Stimulated activated CD8-positive, alpha-beta memory T cell treated with anti-CD3 and anti-CD28 coated beads, Interleukin-4, amount 100 ng/mL, for 48 hours (primary cell): ENCODE data around the gene AHCYL1.

Source experiments
- DNase-seq: peaks from one replicate; pipeline ENCODE4 v3.0.0-alpha.2; 2020

The AHCYL1 gene

DNA sequence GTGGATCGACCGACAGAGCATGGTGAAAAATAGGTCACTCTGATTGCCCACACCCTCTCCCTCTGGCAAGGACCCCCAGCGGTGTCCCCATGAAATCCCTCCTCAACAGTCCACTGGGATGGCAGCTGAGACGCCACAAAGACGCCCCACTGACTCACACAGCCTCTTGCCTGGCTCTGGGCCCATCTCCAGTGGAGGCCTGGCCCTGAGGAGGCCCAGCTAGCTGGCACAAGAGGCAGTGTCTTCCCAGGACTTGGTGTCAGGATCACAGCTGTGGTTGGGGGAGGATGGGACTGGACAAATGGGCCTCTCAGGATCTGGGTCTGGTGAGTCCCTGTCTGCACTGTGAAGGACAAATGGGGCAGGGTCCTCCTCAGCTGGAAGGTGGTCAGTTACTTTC is 81.3 kb downstream of the AHCYL1 start:
- no peak for DNase-seq

DNA sequence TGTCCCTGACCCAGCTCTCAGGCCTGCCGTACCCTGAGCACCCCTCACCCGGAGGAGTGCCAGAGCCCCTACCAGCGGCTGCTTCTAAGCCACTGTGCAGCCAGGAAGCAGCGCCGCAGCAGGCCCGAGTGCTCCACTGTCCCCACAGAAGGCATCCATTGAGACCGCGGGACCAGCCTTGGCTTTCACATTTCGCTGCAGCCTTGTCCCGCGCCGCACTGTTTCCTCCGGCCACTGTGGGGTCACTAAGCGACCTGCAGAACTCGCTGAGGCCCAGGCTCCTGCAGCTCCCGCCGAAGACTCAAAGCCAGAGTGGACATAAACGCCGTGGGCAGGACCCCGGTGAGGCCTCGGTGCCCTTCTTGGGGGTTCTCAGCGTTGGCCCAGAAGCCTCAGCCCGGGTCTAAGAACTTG is 82.9 kb downstream of the AHCYL1 start:
- no peak for DNase-seq

DNA sequence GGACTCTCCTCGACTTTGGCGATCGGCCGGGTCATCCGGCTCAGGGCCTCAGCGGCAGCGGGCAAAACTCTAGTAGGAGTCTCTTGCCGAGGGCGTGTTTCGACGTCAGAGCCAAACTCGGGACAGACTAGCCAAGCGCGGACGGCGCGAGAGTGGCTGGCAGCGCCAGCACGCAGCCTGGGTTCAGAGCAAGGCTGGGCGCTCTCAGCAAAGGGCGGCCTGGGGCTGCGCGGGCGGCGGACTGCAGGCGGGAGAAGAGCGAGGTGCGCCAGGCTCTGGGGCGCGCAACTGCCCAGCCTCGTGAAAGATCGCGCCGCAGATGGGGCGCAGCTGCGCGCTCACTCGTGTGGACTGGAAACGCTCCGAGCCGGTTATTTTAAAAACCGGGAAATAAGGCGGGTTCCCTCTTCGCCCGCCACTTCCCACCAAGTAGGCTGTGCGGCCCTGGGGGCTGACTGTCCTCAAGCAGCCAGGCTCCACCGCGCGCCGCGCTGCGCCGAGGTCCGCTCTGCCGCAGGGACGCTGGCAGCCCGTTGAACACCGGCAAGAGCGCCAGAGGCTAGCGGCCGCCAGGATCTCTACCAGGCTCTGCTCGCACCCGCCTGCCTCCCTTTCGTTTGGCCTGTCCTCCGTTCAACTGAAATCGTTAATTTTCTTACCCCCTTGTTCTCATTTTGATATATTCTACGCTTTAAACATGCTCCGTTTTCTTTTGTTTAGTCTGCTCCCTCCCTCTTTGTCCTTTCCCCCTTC is 83.5 kb downstream of the AHCYL1 start:
- DNase-seq, result no peak

DNA sequence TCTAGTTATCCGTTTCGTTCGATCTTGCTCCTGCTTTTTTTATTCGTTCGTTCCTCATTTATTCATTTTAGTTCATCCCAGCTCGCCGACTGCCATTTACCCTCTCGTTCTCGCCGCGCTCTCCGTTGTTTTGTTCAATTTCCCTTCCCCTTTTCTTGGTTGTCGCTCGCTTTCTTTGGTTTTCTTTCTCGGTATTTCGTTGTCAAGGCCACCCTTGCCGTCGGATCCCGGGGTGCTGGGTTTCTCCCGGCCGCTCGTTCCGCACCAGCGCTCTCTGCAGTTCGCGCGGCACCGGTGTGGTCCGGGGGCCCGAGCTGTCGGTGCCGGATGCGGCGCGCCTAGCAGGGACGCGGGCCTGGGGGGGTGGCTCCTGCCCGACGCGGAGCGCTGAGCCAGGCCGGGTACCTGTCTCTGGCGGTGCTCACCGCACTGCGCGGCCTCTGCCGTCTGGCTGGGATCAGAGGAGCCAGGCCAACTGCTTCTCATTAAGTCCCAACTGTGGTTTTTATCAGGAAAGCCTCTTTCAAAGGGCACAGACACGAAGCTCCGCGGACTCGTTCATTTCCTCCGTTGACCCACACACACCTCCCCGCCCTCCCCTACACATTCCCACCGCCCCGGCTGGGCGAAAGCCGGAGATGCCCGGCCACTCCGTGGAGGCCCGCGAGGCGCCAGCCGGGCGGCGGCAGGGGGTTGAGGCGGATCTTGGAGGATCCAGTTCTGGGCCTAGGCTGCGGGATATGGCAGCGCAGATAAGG is 84.3 kb downstream of the AHCYL1 start:
- peak; percentile 34 for DNase-seq

DNA sequence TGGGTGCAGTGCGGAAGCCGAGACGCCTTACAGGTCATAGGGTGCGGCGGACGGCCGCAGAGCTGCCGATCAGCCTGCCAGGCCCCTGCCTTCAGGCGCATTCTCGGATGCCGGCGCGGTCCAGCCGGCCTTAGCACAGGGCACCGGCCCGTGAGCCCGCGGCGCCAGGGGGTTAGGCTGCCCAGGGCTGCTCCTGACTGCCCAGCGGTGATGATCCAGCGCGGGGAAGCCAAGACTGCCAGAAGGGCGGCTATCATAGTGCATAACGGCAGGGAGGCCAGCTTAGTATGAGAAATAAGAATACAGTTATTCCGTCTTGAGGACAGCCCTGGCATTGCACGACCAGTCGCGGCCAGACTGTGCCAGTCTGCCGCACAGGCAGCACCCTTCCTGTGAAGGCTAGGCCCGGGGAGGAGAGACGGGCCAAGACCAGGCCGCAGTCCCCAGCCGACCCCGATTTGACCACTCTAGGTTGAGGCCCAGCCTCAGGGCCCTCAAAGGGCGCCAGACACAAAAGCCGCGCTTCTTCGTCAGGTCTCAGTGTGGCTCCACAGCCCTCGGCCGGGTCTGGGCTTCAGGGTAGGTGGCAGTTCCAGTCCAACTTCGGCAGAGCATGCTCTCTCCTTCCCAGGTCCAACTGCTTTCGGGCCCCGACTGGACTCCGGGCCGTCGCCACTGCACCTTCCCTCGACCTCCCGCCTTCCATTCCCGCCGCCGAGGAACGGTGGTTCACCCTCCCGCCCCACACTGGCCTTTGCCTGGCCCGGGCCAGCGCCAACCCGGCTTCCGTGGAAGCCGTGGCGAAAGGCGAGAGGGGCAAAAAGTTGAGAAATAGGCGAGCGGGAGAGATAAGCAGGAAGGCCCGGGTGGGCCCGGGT is 85.1 kb downstream of the AHCYL1 start:
- DNase-seq, result no peak

DNA sequence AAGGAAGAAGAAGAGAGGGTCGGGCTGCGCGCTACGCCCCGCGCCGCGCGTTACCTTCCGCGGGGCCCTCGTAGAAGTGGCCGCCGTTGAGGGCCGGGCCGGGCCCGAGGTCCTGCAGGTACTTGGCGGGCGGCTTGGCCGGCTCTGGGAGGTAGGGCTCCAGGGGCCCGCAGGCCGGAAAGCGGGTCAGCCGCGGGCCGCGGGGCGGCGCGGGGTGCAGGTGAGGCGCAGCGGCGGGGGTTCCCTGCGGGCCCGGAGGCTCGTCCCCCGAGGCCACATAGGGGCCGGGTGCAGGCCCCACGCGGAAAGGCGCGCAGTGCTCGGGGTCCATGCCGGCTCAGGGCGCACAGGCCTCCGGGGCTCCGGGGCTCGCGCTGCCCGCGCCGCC is 85.7 kb downstream of the AHCYL1 start:
- no peak for DNase-seq

DNA sequence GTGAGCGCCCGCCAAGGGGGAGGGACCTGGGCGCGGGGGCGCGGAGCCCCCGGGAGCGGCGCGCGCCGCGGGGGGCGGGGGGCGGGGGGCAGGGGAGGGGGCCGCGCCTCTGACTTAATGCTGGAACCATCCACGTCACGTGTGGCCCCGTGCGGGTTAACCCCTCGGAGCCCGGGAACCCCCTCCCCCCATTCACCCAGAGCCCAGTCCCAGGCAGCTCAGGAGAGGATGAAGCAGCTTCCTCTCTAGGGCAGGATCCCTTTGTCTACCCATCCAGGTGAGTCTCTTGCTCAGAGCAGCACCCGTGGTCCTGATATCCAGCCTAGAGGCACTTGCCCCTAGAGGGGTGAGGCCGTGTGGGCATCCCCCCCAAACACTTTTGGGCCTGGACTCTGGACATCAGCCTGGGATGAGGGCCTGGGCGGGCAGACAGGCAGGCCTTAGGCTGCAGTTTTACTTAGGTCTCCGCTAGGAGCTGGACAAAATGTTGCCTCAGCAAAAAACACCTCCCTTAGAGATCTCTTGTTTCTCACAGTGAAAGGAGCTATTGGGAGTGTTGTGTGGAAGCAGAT is 86.2 kb downstream of the AHCYL1 start, which contains the start of gene ALX3:
Gene ALX3, minus strand, starts transcription at position 2 of the 572 bp plus-strand sequence. CDS start 60 bp downstream, outside the sequence.
- no peak for DNase-seq
